Measurements from ENCODE around the gene LTC4S.

The LTC4S gene

DNA sequence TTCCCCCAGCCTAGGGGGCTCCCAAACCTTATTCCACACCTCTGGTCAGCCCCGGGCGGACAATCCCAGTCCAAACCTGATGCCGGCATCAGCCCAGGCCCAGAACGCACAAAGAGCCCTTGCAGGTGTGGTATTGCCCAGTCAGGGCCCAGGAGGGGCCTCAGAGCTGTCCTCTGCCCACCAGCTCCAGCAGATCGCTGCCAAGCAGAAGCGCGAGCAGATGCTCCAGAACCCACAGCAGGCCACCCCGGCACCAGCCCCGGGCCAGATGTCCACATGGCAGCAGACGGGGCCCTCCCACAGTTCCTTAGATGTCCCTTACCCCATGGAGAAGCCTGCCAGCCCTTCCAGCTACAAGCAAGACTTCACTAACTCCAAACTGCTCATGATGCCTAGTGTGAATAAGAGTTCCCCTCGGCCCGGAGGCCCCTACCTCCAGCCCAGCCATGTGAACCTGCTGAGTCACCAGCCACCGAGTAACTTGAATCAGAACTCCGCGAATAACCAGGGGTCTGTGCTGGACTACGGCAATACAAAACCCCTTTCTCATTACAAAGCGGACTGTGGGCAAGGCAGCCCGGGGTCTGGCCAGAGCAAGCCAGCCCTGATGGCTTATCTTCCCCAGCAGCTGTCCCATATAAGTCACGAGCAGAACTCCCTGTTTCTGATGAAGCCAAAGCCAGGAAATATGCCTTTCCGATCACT is 27.6 kb upstream of the LTC4S start:
- Histone ChIP-seq H3K36me3 (replicated peaks; ENCODE audit: insufficient read depth, low read length) (peaks cover 6% of the 10 kb centered on the region; the same call in 1 of the 2 replicates), H3K4me1 (ENCODE audit: low read length) (0 out of 2 replicates have a peak, but pooled peaks cover 11% of the 10 kb centered on the region), H3K9me2 (replicated peaks; ENCODE audit: insufficient read depth, low read length) (no peaks in the 10 kb centered on the region), H3K27me3 (replicated peaks; ENCODE audit: insufficient read depth, low read length) (no peaks in the 10 kb centered on the region), H3K9me3 (replicated peaks; ENCODE audit: insufficient read depth, low read length) (no peaks in the 10 kb centered on the region), H3K4me3 (ENCODE audit: low read length) (no peak overlapping the region), H3K9ac (ENCODE audit: low read length) (no peak overlapping the region), H3K4me2 (ENCODE audit: low read depth, low read length) (no peak overlapping the region), H3K27ac (ENCODE audit: low read length) (no peak overlapping the region), H2AFZ (ENCODE audit: low read length) (no peak overlapping the region), H4K20me1 (ENCODE audit: insufficient read depth, low read length) (peaks cover 13% of the 10 kb centered on the region), H3K79me2 (ENCODE audit: low read length) (peaks cover 65% of the 10 kb centered on the region), H3F3A (ENCODE audit: insufficient read depth, low read length) (peaks cover 15% of the 10 kb centered on the region)
- TF ChIP-seq, protein P1, sequence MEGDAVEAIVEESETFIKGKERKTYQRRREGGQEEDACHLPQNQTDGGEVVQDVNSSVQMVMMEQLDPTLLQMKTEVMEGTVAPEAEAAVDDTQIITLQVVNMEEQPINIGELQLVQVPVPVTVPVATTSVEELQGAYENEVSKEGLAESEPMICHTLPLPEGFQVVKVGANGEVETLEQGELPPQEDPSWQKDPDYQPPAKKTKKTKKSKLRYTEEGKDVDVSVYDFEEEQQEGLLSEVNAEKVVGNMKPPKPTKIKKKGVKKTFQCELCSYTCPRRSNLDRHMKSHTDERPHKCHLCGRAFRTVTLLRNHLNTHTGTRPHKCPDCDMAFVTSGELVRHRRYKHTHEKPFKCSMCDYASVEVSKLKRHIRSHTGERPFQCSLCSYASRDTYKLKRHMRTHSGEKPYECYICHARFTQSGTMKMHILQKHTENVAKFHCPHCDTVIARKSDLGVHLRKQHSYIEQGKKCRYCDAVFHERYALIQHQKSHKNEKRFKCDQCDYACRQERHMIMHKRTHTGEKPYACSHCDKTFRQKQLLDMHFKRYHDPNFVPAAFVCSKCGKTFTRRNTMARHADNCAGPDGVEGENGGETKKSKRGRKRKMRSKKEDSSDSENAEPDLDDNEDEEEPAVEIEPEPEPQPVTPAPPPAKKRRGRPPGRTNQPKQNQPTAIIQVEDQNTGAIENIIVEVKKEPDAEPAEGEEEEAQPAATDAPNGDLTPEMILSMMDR (IDR thresholded peaks at IDR 0.05; ENCODE audit: low read length): no peak
- TF ChIP-seq EZH2 (optimal IDR thresholded peaks at IDR 0.05; ENCODE audit: low read depth, low read length) (no peak), EZH2phosphoT487 (IDR thresholded peaks at IDR 0.05; ENCODE audit: low read length) (no peak)
- no peak for DNase-seq

DNA sequence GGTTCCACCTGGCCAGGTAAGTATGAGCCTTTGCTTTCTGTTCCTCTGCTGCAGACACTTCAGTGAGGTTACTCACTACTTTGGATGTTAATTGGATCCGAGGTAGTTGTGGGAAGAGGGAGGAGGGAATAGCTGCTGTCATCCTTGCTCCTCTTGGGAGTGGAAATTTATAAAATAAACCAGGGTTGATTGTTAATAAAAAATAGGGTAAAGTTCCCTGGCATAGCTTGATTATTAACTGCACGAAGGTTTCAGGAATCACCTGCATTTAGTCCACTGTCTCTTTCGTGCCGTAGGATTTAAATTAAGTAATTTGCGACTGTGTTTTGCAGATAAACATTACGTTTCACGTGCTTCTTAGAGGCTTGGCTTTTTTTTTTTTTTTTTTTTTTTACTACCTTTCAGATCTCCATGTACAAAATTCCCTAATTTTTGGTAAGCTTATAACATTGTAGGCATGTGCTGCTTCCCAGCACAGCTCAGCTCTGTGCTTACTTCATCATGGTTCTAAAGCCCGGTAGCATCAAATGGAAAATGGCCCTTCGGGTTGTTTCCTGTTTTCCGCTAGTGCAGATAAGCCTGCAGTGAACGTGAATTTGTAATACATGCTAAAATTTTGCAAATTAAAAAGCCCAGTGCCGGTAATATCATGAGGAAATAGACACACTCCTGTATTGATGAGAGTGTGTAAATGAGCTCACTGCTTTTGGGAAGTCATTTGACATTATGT is 26.9 kb upstream of the LTC4S start:
- DNase-seq: no peak
- peaks cover 58% of the 10 kb centered on the region for H3K79me2 ChIP-seq (ENCODE audit: low read length)
- TF ChIP-seq, protein P1 (IDR thresholded peaks at IDR 0.05; ENCODE audit: low read length): no peak
- TF ChIP-seq EZH2 (optimal IDR thresholded peaks at IDR 0.05; ENCODE audit: low read depth, low read length) (no peak), EZH2phosphoT487 (IDR thresholded peaks at IDR 0.05; ENCODE audit: low read length) (no peak)
- no peak overlapping the region for H3K4me2 ChIP-seq (ENCODE audit: low read depth, low read length)
- no peaks in the 10 kb centered on the region for H3K27me3 ChIP-seq (replicated peaks; ENCODE audit: insufficient read depth, low read length)
- H4K20me1 ChIP-seq (ENCODE audit: insufficient read depth, low read length): peaks cover 13% of the 10 kb centered on the region
- no peaks in the 10 kb centered on the region for H3K9me3 ChIP-seq (replicated peaks; ENCODE audit: insufficient read depth, low read length)
- H3F3A ChIP-seq (ENCODE audit: insufficient read depth, low read length): peaks cover 12% of the 10 kb centered on the region
- H3K4me3 ChIP-seq (ENCODE audit: low read length): no peak overlapping the region
- no peak overlapping the region for H3K27ac ChIP-seq (ENCODE audit: low read length)
- H3K36me3 ChIP-seq (replicated peaks; ENCODE audit: insufficient read depth, low read length): peaks cover 6% of the 10 kb centered on the region; the same call in 1 of the 2 replicates
- no peak overlapping the region for H3K9ac ChIP-seq (ENCODE audit: low read length)
- no peaks in the 10 kb centered on the region for H3K9me2 ChIP-seq (replicated peaks; ENCODE audit: insufficient read depth, low read length)
- H3K4me1 ChIP-seq (ENCODE audit: low read length): 0 out of 2 replicates have a peak, but pooled peaks cover 7% of the 10 kb centered on the region
- H2AFZ ChIP-seq (ENCODE audit: low read length): no peak overlapping the region

DNA sequence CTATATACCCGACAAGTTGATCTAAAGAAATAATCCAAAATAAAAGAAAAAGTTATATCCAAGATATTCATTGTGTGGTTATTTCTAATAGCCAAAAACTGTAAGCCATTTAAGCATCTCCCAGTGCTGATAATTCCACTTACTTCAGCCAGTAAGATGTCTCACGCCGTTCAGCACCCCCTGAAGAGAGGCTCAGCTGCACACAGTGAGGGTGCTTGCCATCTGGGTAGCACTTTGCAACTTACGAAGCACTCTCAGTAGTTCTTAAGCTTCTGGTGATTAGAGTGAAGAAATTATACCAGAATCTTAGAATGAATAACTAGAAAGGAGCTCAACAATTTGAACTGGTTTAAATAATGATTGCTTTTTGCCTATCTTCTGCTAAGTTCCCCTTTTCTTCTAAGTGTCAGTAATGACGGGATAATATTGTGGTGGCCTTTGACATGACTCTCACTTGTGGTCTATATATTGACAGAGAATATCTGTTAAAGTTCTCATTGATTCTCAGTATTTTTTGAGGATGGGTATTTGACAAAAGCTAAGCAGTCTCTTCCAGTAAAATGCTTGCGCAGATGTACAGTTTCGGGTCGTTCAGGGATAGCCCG is 26.2 kb upstream of the LTC4S start:
- H3K36me3 ChIP-seq (replicated peaks; ENCODE audit: insufficient read depth, low read length): peaks cover 6% of the 10 kb centered on the region; the same call in 1 of the 2 replicates
- H2AFZ ChIP-seq (ENCODE audit: low read length): no peak overlapping the region
- peaks cover 51% of the 10 kb centered on the region for H3K79me2 ChIP-seq (ENCODE audit: low read length)
- peaks cover 5% of the 10 kb centered on the region for H3F3A ChIP-seq (ENCODE audit: insufficient read depth, low read length)
- no peaks in the 10 kb centered on the region for H3K9me2 ChIP-seq (replicated peaks; ENCODE audit: insufficient read depth, low read length)
- no peak overlapping the region for H3K9ac ChIP-seq (ENCODE audit: low read length)
- no peak for TF ChIP-seq EZH2 (optimal IDR thresholded peaks at IDR 0.05; ENCODE audit: low read depth, low read length)
- TF ChIP-seq, protein P1 (IDR thresholded peaks at IDR 0.05; ENCODE audit: low read length): no peak
- H4K20me1 ChIP-seq (ENCODE audit: insufficient read depth, low read length): peaks cover 6% of the 10 kb centered on the region
- H3K4me3 ChIP-seq (ENCODE audit: low read length): no peak overlapping the region
- H3K4me2 ChIP-seq (ENCODE audit: low read depth, low read length): no peak overlapping the region
- H3K27ac ChIP-seq (ENCODE audit: low read length): no peak overlapping the region
- no peak for DNase-seq
- H3K9me3 ChIP-seq (replicated peaks; ENCODE audit: insufficient read depth, low read length): no peaks in the 10 kb centered on the region
- H3K27me3 ChIP-seq (replicated peaks; ENCODE audit: insufficient read depth, low read length): no peaks in the 10 kb centered on the region
- no peaks in the 10 kb centered on the region for H3K4me1 ChIP-seq (ENCODE audit: low read length)

Data from MM.1S (cell line).